ENCODE data around the gene CD96.
"Not testable (repeated sequence)": the region's sequence is repeated elsewhere in the genome, so short reads cannot be mapped to it uniquely, and the experiment has no call there.

Gene CD96

DNA sequence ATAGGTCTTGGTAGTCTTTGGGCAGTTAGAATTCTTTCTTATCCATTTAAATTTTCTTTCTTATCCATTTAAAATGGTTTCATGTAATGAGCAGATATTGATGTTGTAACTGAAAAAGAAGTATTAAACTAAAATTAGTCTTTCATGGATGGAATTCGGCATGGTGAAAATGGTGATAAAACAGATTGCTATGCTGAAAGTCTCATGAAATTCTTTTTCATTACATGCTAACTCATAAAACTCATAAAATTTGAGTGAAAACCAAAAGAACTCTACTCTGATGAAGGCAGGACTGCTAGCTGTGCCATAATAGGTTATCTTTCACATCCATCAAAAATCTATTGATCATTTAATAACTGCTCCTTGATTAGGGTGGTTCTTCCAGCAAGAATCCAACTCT is 3.9 kb upstream of the CD96 start:
- no peak overlapping the region for H3K4me3 ChIP-seq (ENCODE audit: low read depth, low read length)
- no peaks in the 10 kb centered on the region for H3K9me3 ChIP-seq (ENCODE audit: control insufficient read depth, insufficient read depth, low read length)
- H3K36me3 ChIP-seq (ENCODE audit: control insufficient read depth, insufficient read depth, low read length) = no peaks in the 10 kb centered on the region
- no peaks in the 10 kb centered on the region for H3K27me3 ChIP-seq (ENCODE audit: control insufficient read depth, insufficient read depth, low read length)
- no peaks in the 10 kb centered on the region for H3K4me1 ChIP-seq (ENCODE audit: control insufficient read depth, insufficient read depth, low read length)
- H3K9ac ChIP-seq (ENCODE audit: low read depth, low read length) = no peak overlapping the region

DNA sequence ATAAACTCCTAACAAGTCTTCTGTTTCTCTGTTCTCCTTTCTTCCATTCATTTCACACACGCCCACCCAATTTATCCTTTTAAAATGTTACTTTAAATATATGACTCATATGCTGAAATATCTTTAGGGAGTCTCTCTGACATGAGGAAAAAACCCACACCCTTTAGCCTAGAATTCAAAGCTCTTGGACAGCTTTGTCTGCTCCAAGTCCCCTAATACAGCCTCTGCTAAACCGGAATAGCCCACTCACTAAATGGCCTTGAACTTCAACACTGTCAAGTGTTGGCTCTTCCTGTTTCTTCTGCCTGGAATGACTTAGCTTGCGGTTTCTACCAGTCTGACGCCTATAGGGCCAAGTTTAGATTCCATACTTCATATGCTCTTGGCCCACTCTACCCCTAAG is 3.3 kb upstream of the CD96 start:
- no peak overlapping the region for H3K9ac ChIP-seq (ENCODE audit: low read depth, low read length)
- H3K4me3 ChIP-seq (ENCODE audit: low read depth, low read length) = no peak overlapping the region
- H3K36me3 ChIP-seq (ENCODE audit: control insufficient read depth, insufficient read depth, low read length) = no peaks in the 10 kb centered on the region
- H3K4me1 ChIP-seq (ENCODE audit: control insufficient read depth, insufficient read depth, low read length) = no peaks in the 10 kb centered on the region
- no peaks in the 10 kb centered on the region for H3K9me3 ChIP-seq (ENCODE audit: control insufficient read depth, insufficient read depth, low read length)
- H3K27me3 ChIP-seq (ENCODE audit: control insufficient read depth, insufficient read depth, low read length) = no peaks in the 10 kb centered on the region

DNA sequence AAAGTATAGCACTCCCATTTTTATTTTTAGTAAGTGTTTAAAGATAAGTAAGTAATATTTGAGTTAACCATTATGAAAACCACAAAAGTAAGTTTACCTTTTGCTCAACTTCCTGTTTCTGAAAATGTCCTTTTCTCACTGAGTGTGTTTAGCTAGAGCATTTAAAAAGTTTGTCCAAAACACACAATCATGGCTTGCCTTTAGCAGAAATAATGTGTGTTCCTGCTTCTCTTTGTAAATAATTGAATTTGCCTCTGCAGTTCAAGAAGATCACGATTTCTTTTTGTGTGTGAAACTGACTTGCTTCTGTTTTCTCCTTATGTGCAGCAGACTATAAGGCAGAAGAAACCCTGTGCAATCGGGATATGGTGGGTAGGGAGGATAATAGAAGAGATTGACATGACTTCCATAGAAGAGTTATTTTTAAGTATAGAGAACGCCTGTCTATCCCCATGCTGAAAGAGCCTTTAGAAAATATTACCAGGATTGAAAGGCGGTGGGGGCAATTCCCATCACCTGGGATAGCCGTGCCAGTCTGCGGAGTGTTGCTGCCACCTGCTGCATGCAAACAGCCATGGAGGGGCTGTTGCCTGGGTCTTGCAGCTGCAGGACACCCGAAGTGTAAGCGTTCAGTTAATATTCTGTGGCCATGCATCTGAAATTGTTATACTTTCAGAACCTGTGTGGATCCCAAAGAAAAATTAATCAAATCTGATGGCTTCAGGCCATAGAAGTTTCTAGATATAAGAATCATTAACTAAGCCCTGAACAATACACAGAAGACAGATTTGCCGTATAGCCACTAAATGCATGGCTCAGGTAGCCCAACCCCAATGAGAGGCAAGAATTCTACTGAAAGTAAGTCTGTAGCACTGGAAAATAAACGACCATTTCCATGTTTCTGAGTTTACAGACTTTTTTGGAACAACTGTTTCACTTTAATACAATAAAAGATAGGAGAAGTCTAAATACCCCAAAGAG is 2.4 kb upstream of the CD96 start:
- Histone ChIP-seq H3K4me3 (ENCODE audit: low read depth, low read length) (no peak overlapping the region), H3K27me3 (ENCODE audit: control insufficient read depth, insufficient read depth, low read length) (no peaks in the 10 kb centered on the region), H3K4me1 (ENCODE audit: control insufficient read depth, insufficient read depth, low read length) (no peaks in the 10 kb centered on the region), H3K9ac (ENCODE audit: low read depth, low read length) (no peak overlapping the region), H3K9me3 (ENCODE audit: control insufficient read depth, insufficient read depth, low read length) (no peaks in the 10 kb centered on the region), H3K36me3 (ENCODE audit: control insufficient read depth, insufficient read depth, low read length) (no peaks in the 10 kb centered on the region)

DNA sequence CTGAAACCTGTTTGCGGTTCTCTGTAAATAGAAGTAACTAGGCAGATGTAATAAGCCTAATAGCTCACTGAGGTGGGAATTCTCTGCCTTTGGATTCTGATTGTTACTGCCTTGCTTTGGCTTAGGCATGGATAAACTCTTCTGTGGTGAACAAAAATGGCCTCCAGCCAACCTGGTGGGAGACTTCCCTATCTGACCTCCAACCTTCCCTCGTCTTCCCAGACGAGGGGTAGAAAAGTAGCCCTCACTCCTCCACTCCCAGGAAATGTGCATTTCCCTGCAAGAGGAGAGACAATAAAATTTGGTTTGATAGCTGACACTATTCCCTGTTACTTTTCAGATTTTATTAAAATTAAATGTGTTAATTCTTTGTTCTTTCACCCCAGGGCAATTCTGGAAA is 606 bp upstream of the CD96 start:
- H3K4me3 ChIP-seq (ENCODE audit: low read depth, low read length) = no peak overlapping the region

DNA sequence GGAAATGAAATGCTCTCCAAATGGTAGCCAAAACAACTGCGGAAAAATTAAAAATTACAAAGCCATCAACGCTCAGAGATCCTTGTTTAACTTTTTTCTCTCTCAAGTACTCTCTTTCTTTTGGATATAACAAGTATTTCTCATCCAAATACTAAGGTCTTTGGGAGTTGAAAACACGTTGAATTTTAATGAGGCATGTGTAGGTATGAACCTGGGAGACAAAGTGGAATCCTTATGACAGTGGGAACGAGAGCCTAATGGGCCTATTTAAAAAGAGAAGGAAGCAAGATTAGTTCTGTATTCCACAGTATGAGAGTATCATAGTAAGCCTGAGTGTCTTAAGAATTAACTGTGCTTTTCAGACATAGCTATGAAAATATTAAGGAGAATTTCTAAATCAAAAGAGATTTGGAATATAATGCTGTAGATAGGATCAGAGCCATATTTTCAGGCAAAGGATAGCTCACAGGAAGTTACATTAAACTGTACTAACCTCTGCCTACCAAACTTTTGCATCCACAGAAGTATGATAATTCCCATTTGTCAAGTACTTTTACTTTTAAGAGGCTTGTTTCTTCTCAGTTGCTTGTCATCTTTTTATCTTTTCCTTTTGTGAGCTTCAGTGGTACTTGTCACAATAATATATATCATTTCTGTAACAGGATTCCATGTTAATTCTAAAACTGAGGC is 759 bp downstream of the CD96 start:
- H3K9me3 ChIP-seq (ENCODE audit: control insufficient read depth, insufficient read depth, low read length) = no peaks in the 10 kb centered on the region
- H3K9ac ChIP-seq (ENCODE audit: low read depth, low read length) = no peak overlapping the region
- H3K4me3 ChIP-seq (ENCODE audit: low read depth, low read length) = no peak overlapping the region
- H3K4me1 ChIP-seq (ENCODE audit: control insufficient read depth, insufficient read depth, low read length) = no peaks in the 10 kb centered on the region
- H3K27me3 ChIP-seq (ENCODE audit: control insufficient read depth, insufficient read depth, low read length) = no peaks in the 10 kb centered on the region
- H3K36me3 ChIP-seq (ENCODE audit: control insufficient read depth, insufficient read depth, low read length) = no peaks in the 10 kb centered on the region

More for the DNA sequence above, 606 bp upstream of the CD96 start:
- no peak overlapping the region for H3K9ac ChIP-seq (ENCODE audit: low read depth, low read length)
- H3K9me3 ChIP-seq (ENCODE audit: control insufficient read depth, insufficient read depth, low read length) = no peaks in the 10 kb centered on the region
- H3K4me1 ChIP-seq (ENCODE audit: control insufficient read depth, insufficient read depth, low read length) = no peaks in the 10 kb centered on the region
- no peaks in the 10 kb centered on the region for H3K27me3 ChIP-seq (ENCODE audit: control insufficient read depth, insufficient read depth, low read length)
- H3K36me3 ChIP-seq (ENCODE audit: control insufficient read depth, insufficient read depth, low read length) = no peaks in the 10 kb centered on the region

DNA sequence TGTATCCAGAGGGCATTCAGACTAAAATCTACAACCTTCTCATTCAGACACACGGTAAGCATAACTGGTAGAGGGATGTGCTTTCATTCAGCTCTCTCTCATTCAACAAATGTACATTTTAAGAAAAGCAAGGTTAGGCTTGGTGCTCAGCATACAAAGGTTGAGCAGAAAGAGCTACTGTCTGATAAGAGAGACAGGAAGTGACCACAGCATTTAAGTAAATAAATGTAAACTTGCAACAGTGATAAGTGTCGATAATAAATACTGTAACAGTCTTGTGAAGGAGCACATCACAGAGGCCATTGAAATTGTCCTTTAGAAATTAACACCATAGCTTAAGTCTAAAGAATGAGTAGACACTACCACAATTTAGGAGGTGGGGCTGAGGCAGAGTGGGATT is 3.4 kb downstream of the CD96 start:
- H3K27me3 ChIP-seq (ENCODE audit: control insufficient read depth, insufficient read depth, low read length) = no peaks in the 10 kb centered on the region
- no peaks in the 10 kb centered on the region for H3K9me3 ChIP-seq (ENCODE audit: control insufficient read depth, insufficient read depth, low read length)
- no peak overlapping the region for H3K9ac ChIP-seq (ENCODE audit: low read depth, low read length)
- H3K4me3 ChIP-seq (ENCODE audit: low read depth, low read length) = no peak overlapping the region
- H3K36me3 ChIP-seq (ENCODE audit: control insufficient read depth, insufficient read depth, low read length) = no peaks in the 10 kb centered on the region
- peaks cover 8% of the 10 kb centered on the region for H3K4me1 ChIP-seq (ENCODE audit: control insufficient read depth, insufficient read depth, low read length)

DNA sequence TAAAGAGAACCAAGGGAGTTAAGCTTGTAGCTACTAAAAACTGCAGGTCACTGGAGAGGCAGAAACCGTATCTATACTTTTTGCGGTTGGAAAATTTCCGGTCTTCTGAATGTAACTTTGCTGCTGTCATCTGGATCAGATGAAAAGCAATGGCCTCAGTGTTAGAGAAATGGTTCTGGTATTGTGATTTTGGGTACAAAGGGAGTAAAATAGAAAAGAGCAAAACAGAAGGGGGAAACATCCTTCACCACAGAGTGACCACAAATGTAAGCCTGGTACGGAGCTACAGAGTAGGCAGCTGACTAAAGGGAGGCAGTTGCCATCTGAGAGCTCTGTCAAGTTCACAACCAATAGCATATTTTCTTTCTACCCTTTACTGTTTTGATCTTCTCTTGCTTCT is 5.6 kb downstream of the CD96 start:
- no peaks in the 10 kb centered on the region for H3K27me3 ChIP-seq (ENCODE audit: control insufficient read depth, insufficient read depth, low read length)
- H3K36me3 ChIP-seq (ENCODE audit: control insufficient read depth, insufficient read depth, low read length) = no peaks in the 10 kb centered on the region
- H3K9ac ChIP-seq (ENCODE audit: low read depth, low read length) = no peak overlapping the region
- no peaks in the 10 kb centered on the region for H3K9me3 ChIP-seq (ENCODE audit: control insufficient read depth, insufficient read depth, low read length)
- H3K4me3 ChIP-seq (ENCODE audit: low read depth, low read length) = no peak overlapping the region
- H3K4me1 ChIP-seq (ENCODE audit: control insufficient read depth, insufficient read depth, low read length) = peaks cover 8% of the 10 kb centered on the region

DNA sequence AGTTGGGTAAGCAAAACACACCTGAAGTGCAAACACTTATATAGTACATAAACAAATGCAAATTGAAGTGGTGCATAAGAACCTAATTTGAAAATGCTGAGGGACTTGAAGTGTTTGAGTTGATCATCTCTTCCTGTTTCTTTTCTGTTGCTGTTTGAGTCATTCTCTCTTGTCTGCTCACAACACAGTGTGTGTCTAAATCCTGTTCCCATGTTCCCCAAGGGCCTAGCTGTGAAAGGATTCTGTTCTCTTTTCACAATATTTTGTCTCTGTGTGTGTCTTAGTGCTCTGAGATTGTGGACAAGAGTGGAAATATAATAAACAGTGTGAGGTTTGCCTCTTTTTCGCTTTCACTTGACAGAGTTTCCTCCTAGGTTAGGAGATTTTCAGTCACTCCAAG is 6.1 kb downstream of the CD96 start:
- no peaks in the 10 kb centered on the region for H3K36me3 ChIP-seq (ENCODE audit: control insufficient read depth, insufficient read depth, low read length)
- no peak overlapping the region for H3K4me3 ChIP-seq (ENCODE audit: low read depth, low read length)
- H3K9ac ChIP-seq (ENCODE audit: low read depth, low read length) = no peak overlapping the region
- peaks cover 8% of the 10 kb centered on the region for H3K4me1 ChIP-seq (ENCODE audit: control insufficient read depth, insufficient read depth, low read length)
- no peaks in the 10 kb centered on the region for H3K9me3 ChIP-seq (ENCODE audit: control insufficient read depth, insufficient read depth, low read length)
- no peaks in the 10 kb centered on the region for H3K27me3 ChIP-seq (ENCODE audit: control insufficient read depth, insufficient read depth, low read length)

DNA sequence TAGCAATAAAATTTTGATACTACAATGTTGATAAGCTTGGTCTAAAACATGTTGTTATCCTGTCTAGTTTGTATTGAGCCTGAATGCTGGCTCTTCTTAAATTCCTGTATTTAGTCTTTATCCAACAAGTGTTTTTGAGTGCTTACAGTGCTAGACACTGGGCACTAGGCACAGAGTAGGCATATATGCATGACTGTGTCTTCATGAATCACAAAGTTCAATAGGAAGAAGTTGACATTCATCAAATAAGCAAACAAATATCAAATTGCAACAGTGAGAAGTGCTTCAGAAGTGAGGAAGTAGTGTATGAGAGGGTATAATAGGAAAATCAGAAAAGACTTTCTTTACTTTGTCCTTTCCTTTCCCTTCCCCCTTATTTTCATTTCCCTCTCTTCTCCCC is 6.8 kb downstream of the CD96 start:
- peaks cover 8% of the 10 kb centered on the region for H3K4me1 ChIP-seq (ENCODE audit: control insufficient read depth, insufficient read depth, low read length)
- no peaks in the 10 kb centered on the region for H3K27me3 ChIP-seq (ENCODE audit: control insufficient read depth, insufficient read depth, low read length)
- H3K9me3 ChIP-seq (ENCODE audit: control insufficient read depth, insufficient read depth, low read length) = no peaks in the 10 kb centered on the region
- H3K4me3 ChIP-seq (ENCODE audit: low read depth, low read length) = no peak overlapping the region
- no peaks in the 10 kb centered on the region for H3K36me3 ChIP-seq (ENCODE audit: control insufficient read depth, insufficient read depth, low read length)
- no peak overlapping the region for H3K9ac ChIP-seq (ENCODE audit: low read depth, low read length)

DNA sequence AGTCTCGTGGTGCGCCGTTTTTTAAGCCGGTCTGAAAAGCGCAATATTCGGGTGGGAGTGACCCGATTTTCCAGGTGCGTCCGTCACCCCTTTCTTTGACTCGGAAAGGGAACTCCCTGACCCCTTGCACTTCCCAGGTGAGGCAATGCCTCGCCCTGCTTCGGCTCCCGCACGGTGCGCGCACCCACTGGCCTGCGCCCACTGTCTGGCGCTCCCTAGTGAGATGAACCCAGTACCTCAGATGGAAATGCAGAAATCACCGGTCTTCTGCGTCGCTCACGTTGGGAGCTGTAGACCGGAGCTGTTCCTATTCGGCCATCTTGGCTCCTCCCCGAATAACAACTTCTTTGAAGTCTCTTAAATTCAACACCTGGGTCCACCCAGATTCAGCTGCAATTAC is 19.9 kb downstream of the CD96 start:
- not testable (repeated sequence) for H3K9ac ChIP-seq (ENCODE audit: low read depth, low read length)

DNA sequence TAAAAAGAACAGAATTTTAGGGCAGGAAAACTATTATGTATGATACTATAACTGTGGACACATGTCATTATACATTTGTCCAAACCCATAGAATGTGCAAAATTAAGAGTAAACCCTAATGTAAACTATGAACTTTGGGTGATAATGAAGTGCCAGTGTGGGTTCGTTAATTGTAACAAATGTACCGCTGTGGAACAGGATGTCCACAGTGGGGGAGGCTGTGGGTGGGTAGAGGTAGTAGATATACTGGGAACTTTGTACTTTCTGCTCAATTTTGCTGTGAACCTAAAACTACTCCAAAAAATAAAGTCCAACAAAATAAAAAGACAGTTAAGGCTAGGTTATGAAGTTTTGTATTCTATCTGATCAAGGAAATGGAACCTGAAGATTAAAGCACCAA is 24.8 kb downstream of the CD96 start:
- no peak overlapping the region for H3K4me3 ChIP-seq (ENCODE audit: low read depth, low read length)
- no peaks in the 10 kb centered on the region for H3K27me3 ChIP-seq (ENCODE audit: control insufficient read depth, insufficient read depth, low read length)
- H3K9me3 ChIP-seq (ENCODE audit: control insufficient read depth, insufficient read depth, low read length) = peaks cover 5% of the 10 kb centered on the region
- H3K36me3 ChIP-seq (ENCODE audit: control insufficient read depth, insufficient read depth, low read length) = no peaks in the 10 kb centered on the region
- H3K4me1 ChIP-seq (ENCODE audit: control insufficient read depth, insufficient read depth, low read length) = no peaks in the 10 kb centered on the region
- no peak overlapping the region for H3K9ac ChIP-seq (ENCODE audit: low read depth, low read length)

More for the DNA sequence above, 19.9 kb downstream of the CD96 start:
- not testable (repeated sequence) for H3K9me3 ChIP-seq (ENCODE audit: control insufficient read depth, insufficient read depth, low read length); H3K4me1 ChIP-seq (ENCODE audit: control insufficient read depth, insufficient read depth, low read length); H3K27me3 ChIP-seq (ENCODE audit: control insufficient read depth, insufficient read depth, low read length); H3K36me3 ChIP-seq (ENCODE audit: control insufficient read depth, insufficient read depth, low read length)
- peak overlapping the region; percentile 9 for H3K4me3 ChIP-seq (ENCODE audit: low read depth, low read length)

DNA sequence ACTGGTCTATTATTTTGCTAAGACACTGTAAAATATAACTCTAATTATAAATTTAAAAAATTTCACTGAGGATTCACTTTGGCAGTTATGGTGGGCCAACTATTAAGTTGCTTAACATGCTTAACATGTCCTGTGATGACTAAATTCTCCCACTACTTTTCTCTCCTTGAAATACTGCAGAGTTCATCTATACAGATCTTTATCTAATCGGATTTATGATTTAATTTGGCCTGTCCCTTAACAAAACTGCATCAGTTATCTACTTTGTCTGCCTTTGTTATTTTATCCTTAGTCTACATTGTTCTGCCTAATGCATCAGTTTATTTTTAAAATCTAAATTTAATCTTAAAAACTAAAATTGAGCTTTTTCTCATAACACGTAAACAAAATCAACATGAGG is 26.4 kb downstream of the CD96 start:
- Histone ChIP-seq H3K27me3 (ENCODE audit: control insufficient read depth, insufficient read depth, low read length) (no peaks in the 10 kb centered on the region), H3K4me3 (ENCODE audit: low read depth, low read length) (no peak overlapping the region)

More for the DNA sequence above, 26.4 kb downstream of the CD96 start:
- Histone ChIP-seq H3K36me3 (ENCODE audit: control insufficient read depth, insufficient read depth, low read length) (no peaks in the 10 kb centered on the region), H3K9me3 (ENCODE audit: control insufficient read depth, insufficient read depth, low read length) (no peaks in the 10 kb centered on the region), H3K9ac (ENCODE audit: low read depth, low read length) (no peak overlapping the region), H3K4me1 (ENCODE audit: control insufficient read depth, insufficient read depth, low read length) (no peaks in the 10 kb centered on the region)

Data from iPS-15b (cell line).